IgD-negative memory B cell (primary cell): ENCODE data around the gene CDC25B. TPM values are rescaled to one million over a fixed set of nuclear protein-coding genes. Genes with fewer than 3 reads are reported as not detected.
A peak's percentile ranks its signal among the peaks of the same experiment; 100 is the strongest.
"Not testable (repeated sequence)": the region's sequence is repeated elsewhere in the genome, so short reads cannot be mapped to it uniquely, and the experiment has no call there.

Source experiments
- H3K27ac Mint-ChIP-seq, 3 donors: one replicate each; pipeline ENCODE4 v1.8.0; 2020 to 2022; ENCODE audit warnings: mild to moderate bottlenecking in 3 of 3, mixed read lengths in 3 of 3, moderate library complexity in 1 of 3
- H3K27me3 Mint-ChIP-seq: one replicate; pipeline ENCODE4 v1.8.0; 2021; ENCODE audit warnings: mixed read lengths
- H3K36me3 Mint-ChIP-seq: one replicate; pipeline ENCODE4 v1.8.0; 2020; ENCODE audit warnings: mild to moderate bottlenecking, mixed read lengths
- H3K4me1 Mint-ChIP-seq, 3 donors: one replicate each; pipeline ENCODE4 v1.8.0; 2020 to 2022; ENCODE audit warnings: mixed read lengths in 3 of 3, mild to moderate bottlenecking in 1 of 3
- H3K4me3 Mint-ChIP-seq, 4 donors: one replicate each; pipeline ENCODE4 v1.8.0; 2020 to 2022; ENCODE audit warnings: mild to moderate bottlenecking in 4 of 4, mixed read lengths in 4 of 4, moderate library complexity in 3 of 4
- H3K9me3 Mint-ChIP-seq, 3 donors: one replicate each; pipeline ENCODE4 v1.8.0; 2020 to 2021; ENCODE audit warnings: mixed read lengths in 3 of 3, mild to moderate bottlenecking in 1 of 3
- polyA plus RNA-seq: library from polyadenylated mRNA; unstranded; fragments of 300-500 nt; fragmentation: Illumina TruSeq; gene quantifications from one replicate; pipeline ENCODE4 v1.2.3, GENCODE V29; 2021

CDC25B gene
- polyA plus RNA-seq, 1 donor from 2014 or later: 20.0 TPM

- Mint-ChIP-seq H3K4me1 (peaks cover 14 to 18% (median 16%) of the 10 kb centered on the region in 3 donors), H3K4me3 (no peak overlapping the region), H3K9me3 (no peaks in the 10 kb centered on the region), H3K27me3 (no peaks in the 10 kb centered on the region), H3K36me3 (no peaks in the 10 kb centered on the region), H3K27ac (peak overlapping the region in 1 of 3 donors; percentile 78)
Measured at GRCh38 chr20:3814928-3815495, 18.9 kb downstream of the CDC25B start.

GRCh38 chr20:3815703-3816315 is 19.7 kb downstream of the CDC25B start:
- no peaks in the 10 kb centered on the region for H3K27me3 Mint-ChIP-seq
- H3K4me1 Mint-ChIP-seq: peaks cover 14 to 21% (median 18%) of the 10 kb centered on the region in 3 donors
- peak overlapping the region in 3 of 4 donors; percentile 27 to 53 (median 28) for H3K4me3 Mint-ChIP-seq
- peak overlapping the region in 2 of 3 donors; percentile 71 to 73 for H3K27ac Mint-ChIP-seq
- H3K9me3 Mint-ChIP-seq: no peaks in the 10 kb centered on the region
- no peaks in the 10 kb centered on the region for H3K36me3 Mint-ChIP-seq

GRCh38 chr20:3818155-3819151 is 22.3 kb downstream of the CDC25B start:
- H3K27me3 Mint-ChIP-seq: no peaks in the 10 kb centered on the region
- H3K4me3 Mint-ChIP-seq: peak overlapping the region in 2 of 4 donors; percentile 77 to 98
- H3K4me1 Mint-ChIP-seq: peaks cover 10 to 14% (median 13%) of the 10 kb centered on the region in 3 donors

GRCh38 chr20:3819411-3820047 is 23.4 kb downstream of the CDC25B start:
- peak overlapping the region; percentile 84 to 98 (median 96) for H3K4me3 Mint-ChIP-seq
- no peaks in the 10 kb centered on the region for H3K36me3 Mint-ChIP-seq
- H3K27me3 Mint-ChIP-seq: no peaks in the 10 kb centered on the region
- no peaks in the 10 kb centered on the region for H3K9me3 Mint-ChIP-seq
- H3K27ac Mint-ChIP-seq: peak overlapping the region; percentile 94 to 98 (median 98)
- H3K4me1 Mint-ChIP-seq: peaks cover 10 to 14% (median 13%) of the 10 kb centered on the region in 3 donors

More at GRCh38 chr20:3818155-3819151, 22.3 kb downstream of the CDC25B start:
- Mint-ChIP-seq H3K27ac (peak overlapping the region in 2 of 3 donors; percentile 27 to 98), H3K9me3 (no peaks in the 10 kb centered on the region), H3K36me3 (no peaks in the 10 kb centered on the region)

GRCh38 chr20:3820048-3820900 is 24.2 kb downstream of the CDC25B start, which contains the start of gene AP5S1:
AP5S1 (plus strand) TSS chr20:3820547; CDS start chr20:3822118, 1,571 bp downstream.
- H3K36me3 Mint-ChIP-seq: no peaks in the 10 kb centered on the region
- H3K4me3 Mint-ChIP-seq: peak within 1 kb of the TSS; percentile 93 to 98 (median 97)
- H3K9me3 Mint-ChIP-seq: no peaks in the 10 kb centered on the region
- H3K4me1 Mint-ChIP-seq: peaks cover 9 to 14% (median 12%) of the 10 kb centered on the region in 3 donors
- peak within 1 kb of the TSS; percentile 98 to 99 (median 98) for H3K27ac Mint-ChIP-seq
- no peaks in the 10 kb centered on the region for H3K27me3 Mint-ChIP-seq

GRCh38 chr20:3820901-3821727 is 25.0 kb downstream of the CDC25B start:
- peaks cover 8 to 16% (median 11%) of the 10 kb centered on the region in 3 donors for H3K4me1 Mint-ChIP-seq
- H3K36me3 Mint-ChIP-seq: no peaks in the 10 kb centered on the region
- H3K4me3 Mint-ChIP-seq: peak overlapping the region; percentile 93 to 98 (median 97)
- no peaks in the 10 kb centered on the region for H3K27me3 Mint-ChIP-seq
- H3K27ac Mint-ChIP-seq: peak overlapping the region; percentile 98 to 99 (median 98)
- H3K9me3 Mint-ChIP-seq: no peaks in the 10 kb centered on the region

GRCh38 chr20:3821996-3822395 is 25.9 kb downstream of the CDC25B start:
- Mint-ChIP-seq H3K9me3 (no peaks in the 10 kb centered on the region), H3K36me3 (peaks cover 2% of the 10 kb centered on the region), H3K27me3 (no peaks in the 10 kb centered on the region), H3K4me3 (peak overlapping the region in 3 of 4 donors; percentile 48 to 98 (median 98)), H3K4me1 (peaks cover 17 to 20% (median 17%) of the 10 kb centered on the region in 3 donors), H3K27ac (peak overlapping the region; percentile 56 to 98 (median 86))

GRCh38 chr20:3823881-3824280 is 27.8 kb downstream of the CDC25B start:
- Mint-ChIP-seq H3K4me3 (no peak overlapping the region), H3K36me3 (peaks cover 5% of the 10 kb centered on the region), H3K9me3 (no peaks in the 10 kb centered on the region), H3K27ac (no peak overlapping the region), H3K27me3 (no peaks in the 10 kb centered on the region), H3K4me1 (peaks cover 17 to 20% (median 18%) of the 10 kb centered on the region in 3 donors)

GRCh38 chr20:3825526-3825925 is 29.4 kb downstream of the CDC25B start:
- H3K27ac Mint-ChIP-seq: peak overlapping the region in 2 of 3 donors; percentile 53 to 82
- no peaks in the 10 kb centered on the region for H3K9me3 Mint-ChIP-seq
- H3K4me1 Mint-ChIP-seq: peaks cover 12 to 15% (median 14%) of the 10 kb centered on the region in 3 donors
- H3K4me3 Mint-ChIP-seq: peak overlapping the region in 1 of 4 donors; percentile 60
- no peaks in the 10 kb centered on the region for H3K27me3 Mint-ChIP-seq
- peaks cover 5% of the 10 kb centered on the region for H3K36me3 Mint-ChIP-seq

- no peak overlapping the region for H3K27ac Mint-ChIP-seq
- H3K9me3 Mint-ChIP-seq: no peaks in the 10 kb centered on the region
- peak overlapping the region in 1 of 4 donors; percentile 60 for H3K4me3 Mint-ChIP-seq
- peaks cover 6 to 13% (median 9%) of the 10 kb centered on the region in 3 donors for H3K4me1 Mint-ChIP-seq
- no peaks in the 10 kb centered on the region for H3K27me3 Mint-ChIP-seq
- H3K36me3 Mint-ChIP-seq: peaks cover 5% of the 10 kb centered on the region
Measured at GRCh38 chr20:3826420-3826819, 30.3 kb downstream of the CDC25B start.

- no peaks in the 10 kb centered on the region for H3K27me3 Mint-ChIP-seq
- peak overlapping the region in 1 of 3 donors; percentile 69 for H3K27ac Mint-ChIP-seq
- H3K4me1 Mint-ChIP-seq: peaks cover 5 to 10% (median 6%) of the 10 kb centered on the region in 3 donors
- H3K36me3 Mint-ChIP-seq: peaks cover 5% of the 10 kb centered on the region
- H3K9me3 Mint-ChIP-seq: no peaks in the 10 kb centered on the region
- H3K4me3 Mint-ChIP-seq: no peak overlapping the region
Measured at GRCh38 chr20:3828798-3829197, 32.7 kb downstream of the CDC25B start.

GRCh38 chr20:3829891-3830290 is 33.8 kb downstream of the CDC25B start:
- not testable (repeated sequence) for H3K36me3 Mint-ChIP-seq, H3K27ac Mint-ChIP-seq, H3K9me3 Mint-ChIP-seq, H3K4me3 Mint-ChIP-seq, H3K27me3 Mint-ChIP-seq, H3K4me1 Mint-ChIP-seq

GRCh38 chr20:3836132-3836531 is 40.0 kb downstream of the CDC25B start:
- Mint-ChIP-seq H3K4me3 (no peak overlapping the region), H3K27me3 (no peaks in the 10 kb centered on the region), H3K36me3 (peaks cover 1% of the 10 kb centered on the region), H3K9me3 (no peaks in the 10 kb centered on the region), H3K4me1 (no peaks in the 10 kb centered on the region), H3K27ac (no peak overlapping the region)
